Measurements from ENCODE around the gene DCXR.
A peak's percentile ranks its signal among the peaks of the same experiment; 100 is the strongest.

Gene DCXR

DNA sequence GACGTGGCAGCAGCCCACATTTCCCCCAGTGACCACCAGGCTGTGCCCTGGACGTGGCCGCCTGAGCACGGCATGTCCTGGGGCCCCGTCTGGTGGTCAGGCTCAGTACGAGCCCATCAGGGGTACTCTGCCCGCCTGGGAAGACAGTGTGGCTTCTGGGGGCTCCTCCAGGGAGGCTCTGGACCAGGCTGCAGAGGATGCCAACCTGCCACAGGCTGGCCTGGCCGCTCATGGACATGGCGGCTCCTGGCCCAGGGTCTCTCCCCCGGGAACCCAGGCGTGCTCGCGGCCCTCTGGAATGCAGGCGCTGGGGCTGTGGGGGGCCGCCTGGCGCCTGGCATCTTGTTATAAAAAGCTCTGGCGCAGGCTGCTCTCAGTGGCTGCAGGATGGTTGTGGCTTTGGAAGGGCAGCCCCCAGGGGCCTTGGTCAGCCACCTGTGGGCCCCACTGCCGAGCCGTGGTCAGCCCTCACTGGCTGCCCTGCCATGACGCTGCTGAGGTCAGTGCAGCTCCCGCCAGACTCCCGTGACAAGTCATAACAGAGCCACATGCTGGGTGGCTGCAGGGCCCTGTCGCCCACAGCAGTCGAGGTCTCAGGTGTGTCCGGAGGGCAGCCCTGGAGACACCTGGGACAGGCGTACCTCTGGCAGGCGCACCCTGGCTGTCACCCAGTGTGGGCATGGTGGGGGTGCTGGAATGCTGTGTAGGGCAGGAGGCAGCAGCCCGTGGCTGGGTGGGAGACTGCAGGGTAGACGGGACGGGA is 29.8 kb downstream of the DCXR start:
- Mint-ChIP-seq H3K36me3 (ENCODE audit: low read depth) (no peaks in the 10 kb centered on the region), H3K27ac (no peak overlapping the region), H3K9me3 (no peaks in the 10 kb centered on the region), H3K4me3 (no peak overlapping the region), H3K4me1 (peaks cover 18% of the 10 kb centered on the region), H3K27me3 (ENCODE audit: low read depth) (no peaks in the 10 kb centered on the region)
- TF ChIP-seq, protein P1, sequence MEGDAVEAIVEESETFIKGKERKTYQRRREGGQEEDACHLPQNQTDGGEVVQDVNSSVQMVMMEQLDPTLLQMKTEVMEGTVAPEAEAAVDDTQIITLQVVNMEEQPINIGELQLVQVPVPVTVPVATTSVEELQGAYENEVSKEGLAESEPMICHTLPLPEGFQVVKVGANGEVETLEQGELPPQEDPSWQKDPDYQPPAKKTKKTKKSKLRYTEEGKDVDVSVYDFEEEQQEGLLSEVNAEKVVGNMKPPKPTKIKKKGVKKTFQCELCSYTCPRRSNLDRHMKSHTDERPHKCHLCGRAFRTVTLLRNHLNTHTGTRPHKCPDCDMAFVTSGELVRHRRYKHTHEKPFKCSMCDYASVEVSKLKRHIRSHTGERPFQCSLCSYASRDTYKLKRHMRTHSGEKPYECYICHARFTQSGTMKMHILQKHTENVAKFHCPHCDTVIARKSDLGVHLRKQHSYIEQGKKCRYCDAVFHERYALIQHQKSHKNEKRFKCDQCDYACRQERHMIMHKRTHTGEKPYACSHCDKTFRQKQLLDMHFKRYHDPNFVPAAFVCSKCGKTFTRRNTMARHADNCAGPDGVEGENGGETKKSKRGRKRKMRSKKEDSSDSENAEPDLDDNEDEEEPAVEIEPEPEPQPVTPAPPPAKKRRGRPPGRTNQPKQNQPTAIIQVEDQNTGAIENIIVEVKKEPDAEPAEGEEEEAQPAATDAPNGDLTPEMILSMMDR (IDR thresholded peaks at IDR 0.05; ENCODE audit: unreplicated experiment in 3 of 3): peak in 1 of 3 experiments; percentile 11

DNA sequence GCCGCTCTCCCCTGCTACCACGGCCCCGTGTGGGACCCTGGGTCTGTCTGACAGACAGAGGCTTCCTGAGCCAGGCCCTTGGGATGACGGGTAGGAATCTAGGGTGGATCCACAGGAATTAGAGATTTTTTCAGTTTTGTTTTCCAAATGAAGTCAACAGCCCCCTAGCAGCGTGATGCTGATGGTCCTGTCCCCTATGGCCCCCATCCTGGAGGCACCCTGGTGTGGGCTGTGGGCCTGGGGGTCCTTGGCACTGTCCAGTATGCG is 30.3 kb downstream of the DCXR start:
- H3K36me3 Mint-ChIP-seq (ENCODE audit: low read depth): no peaks in the 10 kb centered on the region
- H3K4me1 Mint-ChIP-seq: peaks cover 18% of the 10 kb centered on the region
- H3K9me3 Mint-ChIP-seq: no peaks in the 10 kb centered on the region
- H3K27ac Mint-ChIP-seq: no peak overlapping the region
- TF ChIP-seq, protein P1 (IDR thresholded peaks at IDR 0.05; ENCODE audit: unreplicated experiment in 3 of 3): no peak
- H3K4me3 Mint-ChIP-seq: no peak overlapping the region
- H3K27me3 Mint-ChIP-seq (ENCODE audit: low read depth): no peaks in the 10 kb centered on the region

DNA sequence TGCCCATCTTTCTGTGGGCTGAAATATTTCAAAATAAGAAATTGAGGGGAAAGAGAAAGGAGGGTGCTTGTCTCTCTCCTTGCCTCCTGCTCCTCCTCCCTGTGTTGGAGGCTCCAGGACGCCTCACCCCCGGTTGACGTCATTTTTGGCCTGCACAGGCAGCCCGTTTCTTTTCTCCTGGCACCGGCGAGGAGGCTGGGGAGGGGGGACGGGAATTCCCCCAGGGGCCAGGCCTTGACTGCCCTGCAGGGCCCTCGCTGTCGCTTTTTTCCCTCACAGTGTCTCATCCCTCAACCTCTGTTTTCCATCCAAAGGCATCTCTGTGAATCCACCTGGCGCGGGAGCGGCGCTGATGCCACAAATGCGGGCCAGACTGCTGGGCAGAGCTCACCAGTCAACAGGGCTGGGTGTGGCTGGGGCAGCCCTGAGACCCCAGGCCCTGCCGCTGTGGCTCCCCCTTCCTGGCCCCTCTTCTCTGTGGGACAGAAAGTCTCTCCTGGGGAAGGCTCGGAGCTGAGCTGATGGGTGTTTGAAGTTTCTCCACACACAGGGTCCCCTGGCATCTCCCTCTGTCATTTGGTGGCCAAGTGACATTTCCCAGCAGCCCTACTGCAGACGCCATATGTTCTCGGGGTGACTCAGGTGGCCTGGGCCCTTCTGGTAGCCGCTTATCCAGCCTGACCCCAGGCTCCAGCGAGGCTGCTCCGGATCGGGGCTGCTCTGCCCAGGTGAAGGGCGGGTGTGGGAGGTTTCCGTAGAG is 30.8 kb downstream of the DCXR start:
- TF ChIP-seq, protein P1 (IDR thresholded peaks at IDR 0.05; ENCODE audit: unreplicated experiment in 3 of 3): no peak
- Mint-ChIP-seq H3K9me3 (no peaks in the 10 kb centered on the region), H3K36me3 (ENCODE audit: low read depth) (no peaks in the 10 kb centered on the region), H3K27ac (peak overlapping the region in 2 of 3 experiments; percentile 75 to 86), H3K4me1 (peaks cover 18% of the 10 kb centered on the region), H3K4me3 (peak overlapping the region in 2 of 3 experiments; percentile 4 to 39), H3K27me3 (ENCODE audit: low read depth) (no peaks in the 10 kb centered on the region)

DNA sequence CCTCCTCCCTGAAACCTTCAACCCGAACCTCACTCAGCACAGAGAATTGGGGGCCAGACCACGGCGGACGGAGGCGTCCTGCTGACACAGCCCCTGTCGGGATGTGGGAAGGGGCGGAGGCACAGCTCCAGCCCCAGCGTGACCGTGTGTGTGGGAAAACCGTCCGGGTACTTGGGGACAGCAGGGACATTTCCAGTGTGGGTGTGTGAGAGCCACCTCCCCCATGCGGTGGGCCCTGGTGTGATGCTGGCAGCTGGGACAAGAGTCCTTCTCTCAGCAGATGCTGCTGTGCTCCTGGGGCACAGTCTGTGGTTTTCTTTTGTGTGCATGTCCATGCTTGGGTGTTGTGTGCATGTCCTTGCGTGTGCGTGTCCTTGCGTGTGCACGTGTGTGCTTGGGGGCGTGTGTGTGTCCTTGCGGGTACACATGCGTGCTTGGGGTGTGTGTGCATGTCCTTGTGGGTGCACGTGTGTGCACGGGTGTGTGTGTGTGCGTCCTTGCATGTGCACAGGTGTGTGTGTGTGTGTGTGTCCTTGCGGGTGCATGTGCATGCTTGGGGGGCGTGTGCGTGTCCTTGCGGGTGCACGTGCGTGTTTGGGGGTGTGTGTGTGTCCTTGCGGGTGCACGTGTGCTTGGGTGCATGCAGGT is 31.7 kb downstream of the DCXR start:
- H3K4me1 Mint-ChIP-seq: peaks cover 18% of the 10 kb centered on the region
- TF ChIP-seq, protein P1 (IDR thresholded peaks at IDR 0.05; ENCODE audit: unreplicated experiment in 3 of 3): no peak
- peak overlapping the region in 2 of 3 experiments; percentile 4 to 39 for H3K4me3 Mint-ChIP-seq
- H3K27ac Mint-ChIP-seq: peak overlapping the region in 2 of 3 experiments; percentile 75 to 86
- H3K27me3 Mint-ChIP-seq (ENCODE audit: low read depth): no peaks in the 10 kb centered on the region
- no peaks in the 10 kb centered on the region for H3K9me3 Mint-ChIP-seq
- H3K36me3 Mint-ChIP-seq (ENCODE audit: low read depth): no peaks in the 10 kb centered on the region

DNA sequence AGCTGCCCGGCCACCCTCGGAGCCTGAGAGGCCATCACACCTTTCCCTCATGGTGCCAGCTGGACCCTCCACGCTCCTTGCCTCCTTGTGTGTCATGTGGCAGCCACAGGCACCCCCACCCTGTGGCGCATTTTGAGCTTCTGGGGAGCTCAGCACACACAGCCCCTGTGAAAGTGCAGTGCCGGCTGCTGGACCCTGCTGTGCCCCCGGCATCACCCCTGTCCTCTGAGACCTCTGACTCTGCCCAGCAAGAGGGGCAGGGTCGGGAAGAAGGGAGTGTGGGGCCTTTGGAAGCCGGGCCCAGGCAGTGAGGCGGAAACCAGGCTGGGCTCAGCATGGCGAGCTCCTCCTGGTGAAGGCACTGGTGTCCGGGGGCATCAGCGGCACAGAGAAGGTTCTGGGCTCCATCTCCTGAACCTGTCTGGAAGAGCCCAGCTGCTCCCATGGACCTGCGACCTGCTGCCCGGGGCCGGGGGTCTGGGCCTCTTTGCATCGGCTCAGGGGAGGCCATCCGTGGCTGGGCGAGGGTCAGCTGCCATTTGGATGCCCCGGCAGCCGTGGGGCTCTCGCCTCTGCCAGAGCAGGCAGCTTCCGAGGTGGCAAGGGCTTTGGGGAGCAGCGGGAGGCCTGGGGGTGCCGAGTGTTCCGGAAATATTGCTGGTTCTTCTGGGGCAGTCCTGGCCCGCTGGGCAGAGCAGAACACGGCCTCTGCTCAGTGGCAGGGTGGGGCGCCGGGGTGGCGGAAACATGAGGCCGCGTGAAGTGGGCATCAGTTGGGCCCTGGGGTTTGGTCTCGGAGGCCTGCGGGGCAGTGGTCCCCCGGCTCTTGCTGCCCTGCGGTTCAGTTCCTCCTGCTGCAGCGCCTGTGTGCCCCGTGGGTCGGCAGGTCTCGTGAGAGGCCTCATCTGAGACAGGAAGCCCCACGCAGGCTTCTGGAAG is 32.7 kb downstream of the DCXR start:
- TF ChIP-seq, protein P1 (IDR thresholded peaks at IDR 0.05; ENCODE audit: unreplicated experiment in 3 of 3): no peak
- H3K27me3 Mint-ChIP-seq (ENCODE audit: low read depth): no peaks in the 10 kb centered on the region
- no peak overlapping the region for H3K4me3 Mint-ChIP-seq
- H3K9me3 Mint-ChIP-seq: no peaks in the 10 kb centered on the region
- no peak overlapping the region for H3K27ac Mint-ChIP-seq
- H3K36me3 Mint-ChIP-seq (ENCODE audit: low read depth): no peaks in the 10 kb centered on the region
- peaks cover 27% of the 10 kb centered on the region for H3K4me1 Mint-ChIP-seq
